ENCODE data around the gene PARP4. TPM values are rescaled to one million over a fixed set of nuclear protein-coding genes. Genes with fewer than 3 reads are reported as not detected.

Gene PARP4
- total RNA-seq, 2 donors from 2014 or later, result 9.1 to 40.0 TPM

Other genes starting within 250 kb of the PARP4 start
- not detected for gene C1QTNF9, start 203.2 kb downstream of the PARP4 start, total RNA-seq
- under 1 TPM in 1 of 2 donors, not detected in 1; 0.12 TPM for gene ATP12A, start 167.6 kb upstream of the PARP4 start, total RNA-seq